Fibroblast of the aortic adventitia (primary cell): ENCODE results near the gene RPS24. TPM values are rescaled to one million over a fixed set of nuclear protein-coding genes. Genes with fewer than 3 reads are reported as not detected.
"Not testable (repeated sequence)": the region's sequence is repeated elsewhere in the genome, so short reads cannot be mapped to it uniquely, and the experiment has no call there.

ENCODE experiments used
- DNase-seq: peaks from one replicate; pipeline ENCODE4 v3.0.0-alpha.2; 2010; ENCODE audit warnings: low read depth
- H3K4me3 ChIP-seq: 2 replicates; pipeline ENCODE4 v1.5.1; 2011; ENCODE audit warnings: low read depth, mild to moderate bottlenecking, control low read depth, low read length, moderate library complexity
- total RNA-seq: library from RNA; depleted of rRNA; stranded (reverse); fragments of >200 nt; gene quantifications from 2 replicates; pipeline ENCODE4 v1.2.3, GENCODE V29; 2012; ENCODE audit warnings: low replicate concordance
- TF ChIP-seq, protein P1 (sequence below): IDR thresholded peaks from 2 replicates; pipeline ENCODE4 v1.5.1; 2011; ENCODE audit warnings: mild to moderate bottlenecking, low read length, control low read depth, inconsistent platforms; ENCODE audit not compliant: insufficient read depth

RPS24 gene
- total RNA-seq, 1 donor, result 3,613 TPM

DNA sequence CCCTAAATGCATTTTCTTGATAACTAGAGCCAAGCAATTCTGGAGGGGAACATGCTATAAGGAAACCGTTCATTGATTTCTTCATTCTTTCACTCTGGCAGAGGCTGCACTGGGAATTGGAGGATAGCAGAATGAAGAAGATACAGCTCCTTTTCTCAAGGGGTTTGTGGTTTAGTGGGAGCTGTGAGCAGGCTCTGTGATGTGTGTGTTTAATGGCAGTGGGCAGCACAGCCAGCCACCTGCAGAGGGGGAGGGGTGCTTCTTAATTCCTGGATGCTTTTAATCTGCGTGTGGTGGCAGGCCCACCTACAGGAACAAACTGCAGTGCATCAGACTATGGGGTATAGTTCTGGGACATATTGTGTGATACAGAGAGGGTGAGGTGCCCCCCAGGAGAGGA is 31.9 kb downstream of the RPS24 start:
- TF ChIP-seq, protein P1, sequence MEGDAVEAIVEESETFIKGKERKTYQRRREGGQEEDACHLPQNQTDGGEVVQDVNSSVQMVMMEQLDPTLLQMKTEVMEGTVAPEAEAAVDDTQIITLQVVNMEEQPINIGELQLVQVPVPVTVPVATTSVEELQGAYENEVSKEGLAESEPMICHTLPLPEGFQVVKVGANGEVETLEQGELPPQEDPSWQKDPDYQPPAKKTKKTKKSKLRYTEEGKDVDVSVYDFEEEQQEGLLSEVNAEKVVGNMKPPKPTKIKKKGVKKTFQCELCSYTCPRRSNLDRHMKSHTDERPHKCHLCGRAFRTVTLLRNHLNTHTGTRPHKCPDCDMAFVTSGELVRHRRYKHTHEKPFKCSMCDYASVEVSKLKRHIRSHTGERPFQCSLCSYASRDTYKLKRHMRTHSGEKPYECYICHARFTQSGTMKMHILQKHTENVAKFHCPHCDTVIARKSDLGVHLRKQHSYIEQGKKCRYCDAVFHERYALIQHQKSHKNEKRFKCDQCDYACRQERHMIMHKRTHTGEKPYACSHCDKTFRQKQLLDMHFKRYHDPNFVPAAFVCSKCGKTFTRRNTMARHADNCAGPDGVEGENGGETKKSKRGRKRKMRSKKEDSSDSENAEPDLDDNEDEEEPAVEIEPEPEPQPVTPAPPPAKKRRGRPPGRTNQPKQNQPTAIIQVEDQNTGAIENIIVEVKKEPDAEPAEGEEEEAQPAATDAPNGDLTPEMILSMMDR, result no peak
- H3K4me3 ChIP-seq, result no peak overlapping the region

DNA sequence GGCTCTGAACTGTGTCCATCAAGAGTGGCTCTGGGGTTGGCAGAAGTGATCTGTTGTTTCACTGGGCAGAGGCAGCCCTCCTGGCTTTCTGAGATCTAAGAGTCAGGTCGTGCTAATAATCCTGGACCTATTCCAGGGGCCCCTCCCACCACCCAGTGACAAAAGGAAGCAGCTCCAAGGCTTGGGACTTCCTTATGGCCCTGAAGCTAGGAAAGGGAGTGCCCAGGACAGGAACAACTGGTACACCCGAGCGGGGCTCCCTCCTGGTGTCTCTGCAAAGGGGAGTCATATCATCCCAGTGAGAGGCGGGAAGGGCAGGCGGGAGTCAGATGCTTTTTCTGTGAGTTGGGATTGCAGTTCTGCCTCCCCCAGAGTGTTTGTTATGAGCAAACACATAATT is 32.3 kb downstream of the RPS24 start:
- TF ChIP-seq, protein P1, result no peak
- no peak for DNase-seq
- no peak overlapping the region for H3K4me3 ChIP-seq

More for the DNA sequence above, 31.9 kb downstream of the RPS24 start:
- no peak for DNase-seq

DNA sequence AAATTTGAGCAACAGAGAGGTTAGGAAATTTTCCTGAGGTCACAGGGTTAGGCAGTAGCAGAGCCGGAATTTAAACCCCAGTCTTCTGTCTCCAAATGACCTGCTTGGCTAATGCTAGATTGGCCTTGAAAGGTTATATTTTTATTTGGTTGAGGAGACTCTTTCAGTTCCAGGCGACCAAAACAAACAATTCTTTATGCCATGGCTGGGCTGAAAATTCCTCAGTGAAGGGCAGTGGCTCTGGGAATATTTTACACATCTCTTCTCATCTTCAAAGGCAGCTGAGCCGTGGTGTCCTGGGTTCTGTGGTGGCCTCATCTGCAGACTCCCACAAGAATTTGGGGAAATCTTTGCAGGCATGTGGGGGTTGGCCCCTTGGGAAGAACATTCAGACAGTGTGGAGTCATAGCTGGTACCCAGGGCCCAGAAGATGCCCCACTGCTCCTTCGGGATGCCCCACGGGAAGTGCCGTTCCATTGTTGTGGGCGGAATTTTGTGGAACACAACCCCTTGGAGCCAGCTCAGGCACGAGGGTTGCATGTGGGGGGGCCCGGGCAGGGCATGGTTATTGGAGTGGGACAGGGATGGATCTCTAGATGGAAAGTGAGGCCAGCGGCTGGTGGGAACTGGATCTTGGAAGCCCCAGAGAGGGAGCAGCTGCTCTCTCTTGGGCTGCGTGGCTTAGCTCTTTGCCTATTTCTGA is 33.2 kb downstream of the RPS24 start:
- DNase-seq, result no peak
- H3K4me3 ChIP-seq, result no peak overlapping the region
- TF ChIP-seq, protein P1, result no peak

DNA sequence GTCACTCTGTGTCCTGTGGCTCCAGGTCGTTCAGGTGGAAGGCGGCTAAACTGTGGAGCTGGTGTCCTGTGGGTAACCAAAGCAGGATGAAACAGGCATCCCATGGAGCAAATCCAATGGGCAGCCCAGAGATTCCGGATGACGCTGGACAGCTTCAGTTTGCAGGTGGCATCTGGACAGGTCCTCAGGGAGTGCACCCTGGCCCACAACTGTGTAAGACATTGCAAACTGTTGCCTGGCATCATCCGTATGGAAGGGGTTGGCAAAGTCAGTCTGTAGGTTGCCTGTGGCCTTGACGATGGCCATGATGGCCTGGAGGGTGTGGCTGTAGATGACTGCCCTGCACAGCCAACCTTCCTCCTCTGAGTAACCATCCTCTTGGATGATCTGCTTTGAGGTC is 35.5 kb downstream of the RPS24 start:
- TF ChIP-seq, protein P1, result no peak
- H3K4me3 ChIP-seq, result no peak overlapping the region
- DNase-seq, result no peak

DNA sequence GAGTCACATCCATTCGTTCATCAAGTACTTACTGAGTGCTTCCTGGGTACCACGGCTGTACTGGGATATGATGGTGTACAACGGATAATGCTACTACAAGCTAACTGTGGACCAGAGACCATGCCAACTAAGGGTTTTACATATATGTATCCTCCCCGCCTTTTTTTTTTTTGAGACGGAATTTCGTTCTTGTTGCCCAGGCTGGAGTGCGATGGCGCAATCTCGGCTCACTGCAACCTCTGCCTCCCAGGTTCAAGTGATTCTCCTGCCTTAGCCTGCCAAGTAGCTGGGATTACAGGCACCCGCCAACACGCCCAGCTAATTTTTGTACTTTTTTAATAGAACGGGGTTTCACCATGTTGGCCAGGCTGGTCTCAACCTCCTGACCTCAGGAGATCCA is 36.4 kb downstream of the RPS24 start:
- DNase-seq, H3K4me3 ChIP-seq: not testable (repeated sequence)

DNA sequence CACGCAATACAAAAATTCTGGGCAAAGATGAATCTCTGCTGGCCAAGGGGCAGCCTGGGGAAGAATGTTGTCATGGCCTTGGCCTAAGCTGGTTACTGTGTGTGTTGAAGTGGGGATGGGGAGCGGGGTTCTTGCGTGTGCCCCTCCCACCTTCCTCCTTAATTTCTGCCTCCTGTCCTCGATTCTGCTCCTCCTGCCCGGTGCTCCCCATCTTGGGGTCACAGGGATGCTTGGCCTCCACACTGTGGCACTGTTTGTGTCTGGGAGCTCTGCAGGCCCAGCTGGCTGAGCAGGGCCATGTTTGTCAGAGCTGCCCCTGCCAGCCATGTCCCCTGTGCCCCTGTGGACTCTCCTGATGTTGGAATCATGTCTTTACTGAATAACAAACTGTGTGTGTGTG is 37.1 kb downstream of the RPS24 start:
- H3K4me3 ChIP-seq, result no peak overlapping the region
- TF ChIP-seq, protein P1, result no peak

DNA sequence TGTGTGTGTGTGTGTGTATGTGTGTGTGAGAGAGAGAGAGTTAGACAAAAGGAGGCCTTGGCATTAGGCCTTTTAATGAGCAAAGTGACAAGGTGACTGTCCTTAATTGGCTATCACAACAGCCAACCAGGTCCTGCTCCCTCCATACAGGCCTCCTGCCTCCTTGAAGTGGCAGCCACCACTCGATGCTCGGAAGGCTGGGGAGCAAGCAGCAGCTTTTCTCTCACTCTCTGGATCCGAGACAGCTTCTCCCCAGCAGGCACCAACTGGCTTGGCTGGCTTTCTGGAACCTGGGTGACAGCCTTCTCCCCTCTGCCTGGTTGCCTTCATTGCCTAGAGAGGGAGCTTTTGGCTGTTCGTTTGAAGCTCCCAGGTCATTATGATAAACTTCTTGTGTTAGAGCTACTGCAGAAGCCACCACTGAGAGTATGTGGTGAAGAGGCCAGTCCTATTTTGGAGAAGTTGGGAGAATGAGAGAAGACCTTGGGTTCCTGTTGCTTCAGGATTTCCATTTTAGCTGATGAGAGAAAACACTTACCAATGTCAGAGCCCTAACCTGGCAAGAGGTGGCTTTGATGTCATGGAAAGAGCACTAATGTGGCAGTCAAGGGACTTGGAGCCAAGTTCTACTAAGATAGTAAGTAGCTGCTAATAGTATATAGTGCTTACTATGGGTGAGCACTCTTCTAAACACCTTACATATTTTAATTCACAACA is 37.6 kb downstream of the RPS24 start:
- H3K4me3 ChIP-seq, result no peak overlapping the region
- no peak for DNase-seq
- TF ChIP-seq, protein P1, result no peak

More for the DNA sequence above, 37.1 kb downstream of the RPS24 start:
- DNase-seq, result no peak
